Measurements from ENCODE around the gene CCDC183. TPM values are rescaled to one million over a fixed set of nuclear protein-coding genes. Genes with fewer than 3 reads are reported as not detected.

The CCDC183 gene
- total RNA-seq, 1 donor from 2014 or later, result 0.06 TPM

- no peak for DNase-seq (ENCODE audit: low read depth)
- H3K4me3 ChIP-seq (ENCODE audit: low read depth, low read length), result no peak overlapping the region
- TF ChIP-seq CTCF (conservative IDR thresholded peaks at IDR 0.05; ENCODE audit: low read depth, low read length), result no peak
Measured at GRCh38 chr9:136805207-136805740, 9.1 kb downstream of the CCDC183 start.

- TF ChIP-seq CTCF (conservative IDR thresholded peaks at IDR 0.05; ENCODE audit: low read depth, low read length), result no peak
- H3K4me3 ChIP-seq (ENCODE audit: low read depth, low read length), result no peak overlapping the region
- no peak for DNase-seq (ENCODE audit: low read depth)
Measured at GRCh38 chr9:136806067-136806466, 9.9 kb downstream of the CCDC183 start.

- no peak for DNase-seq (ENCODE audit: low read depth)
- peak overlapping the region; percentile 92 for H3K4me3 ChIP-seq (ENCODE audit: low read depth, low read length)
- no peak for TF ChIP-seq CTCF (conservative IDR thresholded peaks at IDR 0.05; ENCODE audit: low read depth, low read length)
Measured at GRCh38 chr9:136806631-136807201, 10.6 kb downstream of the CCDC183 start.

GRCh38 chr9:136807281-136808074, 11.3 kb downstream of the CCDC183 start, which contains the start of gene RABL6:
RABL6 (plus strand) TSS chr9:136807948; CDS start chr9:136808197, 249 bp downstream.
- no peak for TF ChIP-seq CTCF (conservative IDR thresholded peaks at IDR 0.05; ENCODE audit: low read depth, low read length)
- peak within 1 kb of the TSS; percentile 92 for H3K4me3 ChIP-seq (ENCODE audit: low read depth, low read length)
- no peak for DNase-seq (ENCODE audit: low read depth)

- no peak for DNase-seq (ENCODE audit: low read depth)
- no peak for TF ChIP-seq CTCF (conservative IDR thresholded peaks at IDR 0.05; ENCODE audit: low read depth, low read length)
- peak overlapping the region; percentile 92 for H3K4me3 ChIP-seq (ENCODE audit: low read depth, low read length)
Measured at GRCh38 chr9:136808075-136808805, 12.1 kb downstream of the CCDC183 start.

- DNase-seq (ENCODE audit: low read depth), result no peak
- H3K4me3 ChIP-seq (ENCODE audit: low read depth, low read length), result peak overlapping the region; percentile 92
- no peak for TF ChIP-seq CTCF (conservative IDR thresholded peaks at IDR 0.05; ENCODE audit: low read depth, low read length)
Measured at GRCh38 chr9:136808806-136809158, 12.6 kb downstream of the CCDC183 start.
